HepG2 (cell line): ENCODE results near the gene MAN1C1. TPM values are rescaled to one million over a fixed set of nuclear protein-coding genes. Genes with fewer than 3 reads are reported as not detected.

Source experiments
- ATAC-seq: fragments of 200-7000 bp; cut with Tn5 transposase; 3 replicates; pipeline ENCODE4 v1.9.1; 2020; ENCODE audit warnings: mild to moderate bottlenecking, moderate library complexity
- BruUV-seq: library from RNA; stranded (reverse); fragments of 400-500 nt; replicated peaks from 2 replicates; lab custom pipeline; 2021; lab: Mats Ljungman, UMichigan
- CTCF ChIA-PET: fragments of 300-600 bp; formaldehyde crosslinking; extraction: SDS; loops from one replicate; lab custom pipeline; 2021; ENCODE audit warnings: low total read pairs, inconsistent platforms, low intra/inter-chr PET ratio; lab: Yijun Ruan, JAX
- POLR2A ChIA-PET: fragments of 350-600 bp; sonication (Branson Sonifier 250); formaldehyde crosslinking; loops from one replicate; lab custom pipeline; 2020; ENCODE audit warnings: antibody characterized with exemption, inconsistent platforms; lab: Yijun Ruan, JAX
- DNase-seq: peaks from one replicate; pipeline ENCODE4 v3.0.0-alpha.2; 2015; ENCODE audit warnings: low spot score
- FAIRE-seq: peaks from 3 replicates; lab custom pipeline; 2011; peaks lifted over from hg19 to GRCh38; lab: Jason Lieb, UNC
- H2AFZ ChIP-seq: one replicate; pipeline ENCODE4 v1.6.1; 2011; ENCODE audit warnings: low read length, inconsistent platforms
- H3K27ac ChIP-seq: fragments of 300-600 bp; 3 replicates; pipeline ENCODE4 v1.8.0; 2011; ENCODE audit warnings: mixed run types, mild to moderate bottlenecking, mixed read lengths, low read length, inconsistent platforms; ENCODE audit not compliant: insufficient read depth; ENCODE audit errors: extremely low read length
- H3K27me3 ChIP-seq, 2 experiments: fragments of 200-600 bp in 1 of 2; 2 replicates in 1 of 2; 3 replicates in 1 of 2; pipeline versions ENCODE4 v1.6.0 to v1.8.0; 2011; ENCODE audit warnings: low read length in 2 of 2, mild to moderate bottlenecking in 2 of 2, moderate library complexity in 2 of 2, inconsistent platforms in 1 of 2; ENCODE audit not compliant: insufficient read depth in 2 of 2, control insufficient read depth in 1 of 2
- H3K36me3 ChIP-seq, 2 experiments: fragments of 200-600 bp in 1 of 2; replicated peaks in 1 of 2; 2 replicates in 1 of 2; 3 replicates in 1 of 2; pipeline versions ENCODE4 v1.5.1 to v1.8.0; 2011; ENCODE audit warnings: low read length in 2 of 2, inconsistent platforms in 1 of 2; ENCODE audit not compliant: insufficient read depth in 2 of 2, control insufficient read depth in 1 of 2
- H3K4me1 ChIP-seq: 2 replicates; pipeline ENCODE4 v1.5.1; 2012; ENCODE audit warnings: low read length, inconsistent platforms; ENCODE audit not compliant: insufficient read depth
- H3K4me2 ChIP-seq: 2 replicates; pipeline ENCODE4 v1.6.0; 2011; ENCODE audit warnings: low read depth, low read length, inconsistent platforms
- H3K4me3 ChIP-seq, 3 experiments: fragments of 200-600 bp in 1 of 3; sonication (generic), shearing (Covaris generic) in 1 of 3; replicated peaks in 1 of 3; 2 replicates each; pipeline ENCODE4 v1.5.1; 2011 to 2016; ENCODE audit warnings: low read length in 3 of 3, inconsistent platforms in 2 of 3, low read depth in 2 of 3, mild to moderate bottlenecking in 2 of 3, control low read depth in 1 of 3, mixed read lengths in 1 of 3; ENCODE audit not compliant: insufficient read depth in 1 of 3
- H3K79me2 ChIP-seq: one replicate; pipeline ENCODE4 v1.6.1; 2011; ENCODE audit warnings: low read length, inconsistent platforms; ENCODE audit not compliant: insufficient read depth
- H3K9ac ChIP-seq: 2 replicates; pipeline ENCODE4 v1.6.0; 2011; ENCODE audit warnings: mild to moderate bottlenecking, low read depth, low read length, inconsistent platforms; ENCODE audit not compliant: insufficient read depth
- H3K9me3 ChIP-seq: 2 replicates; pipeline ENCODE4 v1.5.1; 2012; ENCODE audit warnings: mild to moderate bottlenecking, low read length
- H4K20me1 ChIP-seq: 2 replicates; pipeline ENCODE4 v1.6.0; 2011; ENCODE audit warnings: inconsistent platforms, mild to moderate bottlenecking, low read length, moderate library complexity; ENCODE audit not compliant: insufficient read depth
- ASH2L ChIP-seq: fragments of 300-600, 200-600 bp; sonication (generic); IDR thresholded peaks from 2 replicates; pipeline ENCODE4 v1.7.0; 2017; ENCODE audit warnings: low read depth, mild to moderate bottlenecking, moderate library complexity, mixed read lengths, low read length; ENCODE audit not compliant: insufficient read length
- CENPT ChIP-seq: sonication (generic); formaldehyde crosslinking; IDR thresholded peaks from 2 replicates; pipeline ENCODE4 v1.8.0; 2022; ENCODE audit warnings: low read depth, mild to moderate bottlenecking, moderate library complexity, missing genetic modification reagents
- HIC2 ChIP-seq: sonication (generic); formaldehyde crosslinking; IDR thresholded peaks from 2 replicates; pipeline ENCODE4 v1.9.0; 2022; ENCODE audit warnings: low read depth, missing genetic modification reagents
- ISL2 ChIP-seq: sonication (generic); formaldehyde crosslinking; IDR thresholded peaks from 2 replicates; pipeline ENCODE4 v1.5.0; 2020; ENCODE audit warnings: missing genetic modification reagents
- MAZ ChIP-seq, 2 experiments: sonication (generic) in 1 of 2; formaldehyde crosslinking in 1 of 2; IDR thresholded peaks; 2 replicates each; pipeline versions ENCODE4 v1.5.0 to v1.6.1; 2012 to 2020; ENCODE audit warnings: low read depth in 2 of 2, mild to moderate bottlenecking in 2 of 2, borderline replicate concordance in 1 of 2, improper control_type of control experiment in 1 of 2, low read length in 1 of 2, missing genetic modification reagents in 1 of 2, moderate library complexity in 1 of 2
- MIER3 ChIP-seq: IDR thresholded peaks from 2 replicates; pipeline ENCODE4 v1.6.1; 2016; ENCODE audit warnings: missing compliant biosample characterization, borderline replicate concordance
- TIGD3 ChIP-seq: sonication (generic); formaldehyde crosslinking; IDR thresholded peaks from 2 replicates; pipeline ENCODE4 v1.5.1; 2020; ENCODE audit warnings: mild to moderate bottlenecking, missing genetic modification reagents, borderline replicate concordance
- U2AF1 ChIP-seq: fragments of 200-400 bp; formaldehyde crosslinking; optimal IDR thresholded peaks from 2 replicates; pipeline ENCODE3; 2017; ENCODE audit warnings: mild to moderate bottlenecking, low read depth, low read length
- ZNF138 ChIP-seq: sonication (generic); formaldehyde crosslinking; IDR thresholded peaks from 2 replicates; pipeline ENCODE4 v1.5.0; 2020; ENCODE audit warnings: mild to moderate bottlenecking, low read depth, missing genetic modification reagents
- ZNF724P ChIP-seq: sonication (generic); formaldehyde crosslinking; IDR thresholded peaks from 2 replicates; pipeline ENCODE4 v1.8.0; 2022; ENCODE audit warnings: missing genetic modification reagents, borderline replicate concordance
- ZSCAN12 ChIP-seq: sonication (generic); formaldehyde crosslinking; IDR thresholded peaks from 2 replicates; pipeline ENCODE4 v1.9.0; 2021; ENCODE audit warnings: mild to moderate bottlenecking, missing genetic modification reagents
- WGBS: methylation state at CpG from one replicate; pipeline ENCODE4 v1.1.6; 2017; ENCODE audit warnings: low lambda C conversion rate; 5-methylcytosine and 5-hydroxymethylcytosine counted together
- in situ Hi-C: cut with HindIII; loops from 2 replicates; pipeline ENCODE4 v1.10.0; 2017; ENCODE audit warnings: low pct_unique_long_range_greater_than_20kb; ENCODE audit not compliant: extremely low pct_ligation_motif_present
- intact Hi-C: fragments of 100-400 bp; cut with micrococcal nuclease; formaldehyde crosslinking; loops from one replicate; pipeline ENCODE4 v1.10.0; 2022; ENCODE audit not compliant: unreplicated experiment
- polyA plus RNA-seq, 8 experiments: library from polyadenylated mRNA; depleted of rRNA in 3 of 8; stranded (reverse) in 7 of 8; unstranded in 1 of 8; fragments of >200 nt; fragmentation: Illumina TruSeq in 4 of 8; extraction: Trizol in 4 of 8; gene quantifications; 2 replicates each; pipeline versions ENCODE4 v1.2.1 to v1.2.3, GENCODE V29; 2011 to 2016; ENCODE audit warnings: low read depth in 4 of 8, missing spikeins in 1 of 8, mixed read lengths in 1 of 8; ENCODE audit not compliant: insufficient read depth in 1 of 8
- total RNA-seq, 5 experiments: library from RNA; depleted of rRNA; stranded (reverse); fragments of >200 nt; fragmentation: Illumina TruSeq; extraction: Trizol; gene quantifications; 2 replicates each; pipeline ENCODE4 v1.2.3, GENCODE V29; 2016; ENCODE audit warnings: low read depth in 1 of 5

The MAN1C1 gene
- total and polyA plus RNA-seq, 2 of the 13 experiments (the other 11 are each of a cell fraction or from before 2014, with no cell fraction given) = 0.18 to 0.49 TPM

DNA sequence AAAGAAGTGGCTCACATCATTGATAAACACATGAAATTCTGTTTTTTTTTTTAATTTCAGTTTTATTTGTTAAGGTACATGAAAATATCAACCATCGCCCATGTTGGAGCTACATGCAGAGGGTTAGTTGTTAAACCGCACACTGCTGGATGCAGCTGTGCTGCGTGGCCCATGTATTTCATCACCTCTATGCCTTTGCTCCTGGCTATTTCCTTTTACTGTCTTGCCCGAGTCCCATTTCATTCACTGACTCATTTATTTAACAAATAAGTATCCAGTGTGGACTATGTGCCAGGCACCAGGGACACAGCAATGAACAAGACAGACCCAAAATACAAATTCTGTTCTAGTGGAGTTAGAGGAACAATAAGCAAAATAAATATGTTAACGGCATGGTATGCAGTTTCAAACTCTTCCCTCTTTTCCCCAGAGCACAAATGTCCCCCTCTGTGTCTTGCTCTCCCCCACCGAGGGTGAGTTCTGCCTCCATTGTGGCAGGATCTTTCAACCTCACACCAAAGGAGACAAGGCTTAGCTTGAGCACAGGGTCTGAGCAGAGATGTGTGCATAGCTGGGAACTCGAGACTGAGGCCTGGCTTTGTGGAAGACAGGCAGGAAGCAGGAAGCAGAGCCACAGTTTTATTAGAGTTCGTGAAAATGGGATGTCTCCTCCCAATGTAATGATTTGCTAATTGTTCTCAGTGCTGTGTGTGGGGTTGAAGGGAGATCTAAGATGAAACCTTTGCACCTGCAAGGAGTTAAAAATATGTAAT lies 44.6 kb downstream of the MAN1C1 start:
- H3K9me3 ChIP-seq = no peaks in the 10 kb centered on the region
- BruUV-seq = no TSS peak
- H3K27ac ChIP-seq = no peak overlapping the region
- 13% methylated on average over 8 of the region's 8 CpGs for WGBS
- H4K20me1 ChIP-seq = no peaks in the 10 kb centered on the region
- POLR2A ChIA-PET = no interaction called here
- TF ChIP-seq MAZ (IDR thresholded peaks at IDR 0.05; ENCODE audit: borderline replicate concordance, low read depth, low read length) (no peak), MAZ (CRISPR knock-in tag; IDR thresholded peaks at IDR 0.05; ENCODE audit: low read depth) (no peak), ZNF138 (CRISPR knock-in tag) (no peak), U2AF1 (no peak), TIGD3 (no peak), ZNF724P (no peak), ASH2L (no peak), ZSCAN12 (CRISPR knock-in tag) (no peak), HIC2 (no peak), ISL2 (CRISPR knock-in tag) (no peak), MIER3 (no peak), CENPT (CRISPR knock-in tag) (no peak)
- no peaks in the 10 kb centered on the region for H3K36me3 ChIP-seq
- DNase-seq (no peak), ATAC-seq (no peak), FAIRE-seq (no peak)
- H2AFZ ChIP-seq = no peak overlapping the region
- intact Hi-C loops = no loop called here
- H3K4me3 ChIP-seq = no peak overlapping the region
- in situ Hi-C loops = no loop called here
- no peak overlapping the region for H3K9ac ChIP-seq
- no peaks in the 10 kb centered on the region for H3K79me2 ChIP-seq
- no peaks in the 10 kb centered on the region for H3K4me1 ChIP-seq
- peaks cover 7 to 19% of the 10 kb centered on the region in 2 experiments; a peak in 4 of 5 replicates for H3K27me3 ChIP-seq
- H3K4me2 ChIP-seq = no peak overlapping the region
- CTCF ChIA-PET = no interaction called here
